HG03342 (cell line): ENCODE results near the gene LRRN1.
"Not testable (repeated sequence)": the region's sequence is repeated elsewhere in the genome, so short reads cannot be mapped to it uniquely, and the experiment has no call there.

Experiments used
- ATAC-seq: cut with Tn5 transposase; IDR thresholded peaks from one replicate; pipeline ENCODE4 v1.9.1; 2021; ENCODE audit warnings: mild to moderate bottlenecking, moderate library complexity; ENCODE audit not compliant: unreplicated experiment

The LRRN1 gene

DNA sequence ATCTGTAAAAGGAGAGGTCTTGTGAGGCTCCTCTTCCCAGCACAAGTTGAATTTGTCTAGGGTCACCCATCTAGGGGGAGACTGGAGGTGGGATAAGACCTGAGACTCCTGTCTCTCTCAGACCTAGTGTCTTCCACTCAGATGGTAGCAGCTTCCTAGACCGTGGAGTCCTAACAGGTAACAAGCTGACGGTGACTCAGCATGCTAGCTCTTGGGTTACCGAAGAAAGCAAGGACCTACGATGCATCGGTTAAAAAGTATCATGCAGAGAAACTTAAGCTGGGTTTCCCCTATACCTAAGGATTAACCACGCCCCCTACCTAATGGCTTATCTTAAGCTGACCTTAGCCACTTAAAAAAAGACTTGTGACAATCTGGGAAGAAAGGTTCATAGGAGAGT is 7.6 kb downstream of the LRRN1 start:
- no peak for ATAC-seq

DNA sequence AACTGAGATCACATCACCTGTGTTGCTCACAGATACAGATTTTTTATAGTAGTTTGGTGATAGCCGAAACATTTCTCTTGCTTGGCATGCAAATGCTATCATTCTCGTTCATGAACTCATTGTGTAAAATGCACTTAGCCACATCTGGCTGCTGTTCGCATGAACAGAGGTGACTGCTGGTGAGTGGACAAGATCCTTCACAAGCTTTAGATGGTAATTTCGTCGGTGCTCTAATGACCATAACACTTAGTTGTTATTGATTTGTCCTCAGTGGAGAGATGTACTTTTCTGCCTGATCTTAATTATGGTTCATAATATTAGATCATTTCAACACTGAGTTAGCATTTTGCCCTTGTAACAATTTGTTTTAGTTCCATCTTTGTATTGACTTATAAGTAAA is 13.8 kb downstream of the LRRN1 start:
- no peak for ATAC-seq

DNA sequence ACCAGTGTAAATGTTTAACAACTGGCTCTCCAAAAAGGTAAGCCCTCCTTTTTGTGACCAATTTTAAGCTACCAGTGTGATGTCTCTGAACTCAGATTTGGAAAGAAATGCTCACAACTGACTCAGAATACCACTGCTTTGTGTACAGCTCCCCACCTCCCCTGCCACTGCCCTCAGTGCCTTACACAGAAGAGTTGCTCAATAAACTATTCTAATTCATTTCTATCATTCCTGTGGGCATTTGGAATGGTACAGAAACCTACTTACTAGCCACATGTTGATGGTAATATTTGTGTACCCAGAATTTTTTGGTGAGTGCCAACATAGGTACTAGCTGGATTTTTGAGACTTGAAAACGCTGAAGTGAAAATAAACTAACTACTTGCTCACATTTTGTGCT is 16.0 kb downstream of the LRRN1 start:
- ATAC-seq, result no peak

DNA sequence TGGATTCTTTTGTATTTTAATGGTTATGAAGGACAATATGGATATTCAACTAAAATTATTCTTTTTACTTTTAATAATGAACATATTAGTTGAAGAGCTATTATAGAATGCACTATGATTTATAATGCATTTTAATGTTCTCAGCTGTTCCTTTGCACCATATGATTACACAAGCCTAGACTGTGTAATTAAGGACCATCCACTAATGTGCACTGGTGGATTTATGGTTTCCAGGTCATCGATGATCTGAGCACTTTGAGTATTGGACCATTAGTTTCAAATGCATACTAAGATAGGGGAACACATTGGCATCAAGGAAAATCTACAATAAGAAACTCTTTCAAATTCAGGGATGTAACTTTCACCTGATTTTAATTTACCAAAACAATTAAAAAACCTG is 16.8 kb downstream of the LRRN1 start:
- no peak for ATAC-seq

DNA sequence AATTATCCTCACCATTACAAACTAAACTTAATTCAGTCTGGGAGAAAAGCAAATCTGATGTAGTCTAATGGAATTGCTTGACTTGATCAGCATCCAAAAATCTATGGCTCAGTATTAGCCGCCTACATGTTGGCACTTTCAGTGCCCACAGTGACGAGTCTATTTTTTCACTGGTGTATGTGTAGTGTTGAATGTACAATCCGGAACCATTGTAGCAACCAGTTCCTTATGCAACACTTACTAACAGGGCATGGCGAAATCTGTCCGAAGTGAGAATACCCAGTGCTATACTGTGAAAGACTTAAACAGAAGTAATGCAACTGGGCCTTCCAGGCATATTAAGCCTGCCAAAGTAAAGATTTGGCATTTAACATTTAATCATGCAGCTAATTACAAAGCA is 18.6 kb downstream of the LRRN1 start:
- no peak for ATAC-seq

DNA sequence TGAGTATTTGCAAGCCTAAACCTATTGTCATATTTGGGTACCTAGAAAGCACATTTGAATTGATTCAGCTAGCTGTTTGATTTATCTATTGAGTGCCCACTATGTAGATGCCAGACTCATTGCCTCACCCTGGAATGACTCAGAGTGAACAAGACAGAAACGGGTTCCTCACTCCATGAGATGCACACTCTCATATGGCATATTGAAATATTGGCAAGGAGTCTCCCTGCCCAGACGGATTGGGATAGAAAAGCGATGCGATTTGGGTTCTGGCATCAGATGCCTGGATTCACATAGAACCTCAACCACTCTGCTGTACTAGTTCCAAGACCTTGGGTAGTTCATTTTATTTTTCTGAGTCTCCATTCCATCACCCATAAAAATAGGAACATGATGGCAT is 22.5 kb downstream of the LRRN1 start:
- no peak for ATAC-seq

DNA sequence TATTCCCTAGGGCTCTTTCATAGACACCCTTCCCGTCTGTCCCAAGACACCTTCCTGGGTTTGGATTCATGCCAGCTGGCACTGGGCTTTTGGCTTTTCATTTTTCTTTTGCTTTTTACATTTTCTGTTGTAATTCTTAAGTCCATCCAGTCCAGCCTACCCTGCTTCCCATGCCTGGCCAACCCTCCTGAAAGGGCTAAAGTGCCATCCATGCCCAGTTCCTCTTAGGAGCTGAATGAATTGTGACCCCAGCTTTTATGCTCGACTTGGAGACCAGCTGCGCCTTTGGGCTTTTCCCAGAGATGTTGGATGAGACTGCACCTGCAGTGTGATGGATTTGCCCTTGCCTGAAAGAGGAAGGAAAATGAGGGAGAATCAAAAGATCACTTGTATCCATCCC is 25.8 kb downstream of the LRRN1 start:
- ATAC-seq, result no peak

DNA sequence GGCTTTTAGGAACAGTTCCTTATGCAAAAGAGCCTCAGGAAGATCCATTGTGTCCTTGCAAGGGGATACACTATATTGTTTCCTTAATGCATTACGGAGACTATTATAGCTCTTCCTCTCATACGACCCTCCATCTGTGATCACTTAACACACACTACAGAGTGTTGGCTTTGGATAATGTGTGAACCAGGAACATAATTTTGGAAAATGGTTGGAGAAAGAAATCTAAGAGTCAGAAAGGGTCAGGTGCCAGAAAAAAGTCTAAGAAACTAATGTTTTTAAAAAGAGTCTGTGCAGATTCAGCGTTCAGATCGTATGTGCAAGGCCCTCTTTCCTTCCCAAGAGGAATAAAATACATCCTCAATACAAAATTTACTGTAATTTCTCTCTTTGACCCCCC is 27.3 kb downstream of the LRRN1 start:
- ATAC-seq, result no peak

DNA sequence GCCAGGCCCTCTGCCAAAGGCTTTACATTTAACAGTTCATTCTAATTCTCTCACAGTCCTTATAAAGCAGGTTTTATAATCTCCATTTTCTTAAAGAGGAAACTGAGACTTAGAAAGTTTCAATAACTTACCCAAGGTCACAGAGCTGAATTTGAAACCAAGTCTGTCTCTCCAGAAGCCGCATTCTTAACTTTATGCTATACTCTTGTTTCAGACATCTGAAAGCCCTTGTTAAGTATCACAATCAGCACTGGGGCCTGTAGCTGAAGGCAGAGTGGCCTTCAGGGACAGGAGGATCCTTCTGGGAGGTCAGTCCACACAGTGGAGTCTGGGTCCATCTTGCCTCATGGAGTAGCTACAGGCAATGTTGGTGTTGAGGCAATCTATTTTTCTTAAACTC is 27.9 kb downstream of the LRRN1 start:
- no peak for ATAC-seq

DNA sequence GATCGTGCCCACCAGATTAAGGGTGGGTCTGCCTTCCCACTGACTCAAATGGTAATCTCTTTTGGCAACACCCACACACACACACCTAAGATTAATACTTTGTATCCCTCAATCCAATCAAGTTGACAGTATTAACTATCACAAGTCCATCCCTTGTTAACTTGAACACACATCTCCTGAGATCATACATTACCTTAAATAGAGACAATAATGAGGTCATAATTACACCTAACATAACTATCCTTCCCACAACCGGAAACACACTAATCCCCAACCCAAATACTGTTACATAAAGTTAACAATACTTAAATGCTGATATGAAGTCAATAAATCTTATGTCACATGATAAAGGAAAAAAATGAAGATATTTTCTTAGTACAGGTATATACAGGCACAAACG is 29.2 kb downstream of the LRRN1 start:
- ATAC-seq, result not testable (repeated sequence)

DNA sequence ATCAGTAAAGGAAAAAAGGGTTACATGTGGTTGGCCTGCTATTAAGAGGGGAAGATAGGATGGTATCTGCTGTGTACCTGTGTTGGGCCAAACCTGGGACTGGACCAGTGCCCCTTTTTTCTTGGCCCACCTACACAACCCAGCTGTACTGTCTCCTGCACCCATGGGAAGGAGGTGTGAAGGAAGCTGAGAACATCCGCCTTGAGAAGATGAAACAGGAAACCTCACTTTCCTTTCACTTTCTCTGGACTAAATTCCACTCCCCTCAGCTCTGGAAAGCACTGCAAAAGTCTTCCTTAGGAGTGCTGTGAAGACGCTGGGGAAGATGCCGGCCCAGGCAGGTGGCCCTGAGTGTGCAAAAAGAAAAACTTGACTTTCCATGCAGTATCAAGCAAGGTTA is 37.6 kb downstream of the LRRN1 start:
- ATAC-seq, result no peak

DNA sequence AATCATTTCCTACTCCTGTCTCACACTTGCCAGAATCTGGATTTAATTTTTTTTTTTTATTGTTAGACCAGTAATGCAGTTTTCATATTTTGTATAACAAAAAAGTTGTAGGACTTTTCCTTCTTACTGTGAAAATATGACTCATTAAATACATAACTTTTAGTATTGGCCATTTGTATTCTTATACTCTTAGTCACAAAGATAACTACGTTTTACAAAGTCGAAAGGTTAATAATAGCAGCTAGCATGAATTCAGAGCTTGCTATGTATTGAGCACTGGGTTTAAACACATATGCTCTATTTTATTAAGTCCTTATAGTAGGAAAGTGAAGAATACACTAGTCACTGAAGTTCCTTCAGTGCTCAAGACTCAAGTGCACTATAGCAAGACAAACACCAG is 43.1 kb downstream of the LRRN1 start:
- ATAC-seq, result no peak

DNA sequence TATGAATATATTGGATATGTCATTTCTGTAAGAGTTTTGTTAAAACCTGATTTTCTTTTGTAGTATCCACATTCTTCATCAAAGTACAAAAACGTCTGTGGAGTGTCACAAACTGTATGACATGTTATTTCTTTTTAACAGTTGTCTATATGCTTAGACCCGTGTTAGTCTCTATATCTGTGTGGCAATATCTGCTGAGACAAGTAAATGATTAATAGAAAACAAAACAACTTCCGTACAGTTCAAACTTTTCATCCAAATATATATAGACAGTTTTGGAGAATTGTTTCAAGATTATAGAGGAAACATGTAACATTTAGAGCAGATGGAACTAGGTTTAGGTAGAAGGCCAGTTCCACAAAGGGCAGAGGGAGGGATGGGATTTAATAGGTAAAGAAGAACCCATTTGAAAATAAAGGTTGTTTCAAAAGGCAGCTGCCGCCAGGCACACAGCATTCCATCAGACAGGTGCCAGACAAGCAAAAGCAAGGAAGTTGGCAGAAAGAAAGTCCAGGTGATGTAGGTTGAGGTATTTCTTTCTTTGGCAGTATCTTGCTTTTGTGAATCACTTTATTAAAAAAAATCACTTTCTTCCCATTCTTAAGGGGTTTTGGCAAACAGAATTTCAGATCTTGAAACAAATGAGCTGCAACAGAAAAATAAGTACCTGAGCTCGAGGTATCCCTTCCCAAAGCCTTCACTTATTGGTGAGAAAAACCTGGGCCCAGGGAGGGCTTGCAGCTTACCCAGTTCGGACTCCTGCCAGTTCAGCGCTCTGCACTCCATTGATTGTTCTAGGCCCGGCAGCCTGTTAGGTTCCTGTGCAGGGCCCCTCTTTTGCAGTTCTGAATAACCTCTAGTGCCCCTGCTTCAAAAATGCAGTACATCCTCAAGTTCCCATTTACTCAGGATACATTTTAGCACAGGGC is 49.0 kb downstream of the LRRN1 start:
- ATAC-seq, result no peak

DNA sequence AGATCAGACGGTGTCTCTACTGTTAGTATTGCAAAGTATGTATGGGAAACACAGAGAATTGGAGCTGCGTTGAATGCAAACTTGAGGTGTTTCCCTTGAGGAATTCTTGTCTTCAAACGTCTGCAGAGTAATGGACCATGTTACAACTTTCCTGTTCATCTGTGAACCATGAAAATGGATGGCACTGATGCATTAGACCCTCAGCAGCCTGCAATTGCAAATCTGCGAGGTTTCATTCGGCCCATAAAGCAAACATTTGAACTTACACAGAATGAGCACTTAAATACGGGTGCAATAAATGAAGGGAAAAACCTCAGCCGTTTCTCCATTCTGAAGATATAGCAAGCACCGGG is 49.7 kb downstream of the LRRN1 start:
- no peak for ATAC-seq

DNA sequence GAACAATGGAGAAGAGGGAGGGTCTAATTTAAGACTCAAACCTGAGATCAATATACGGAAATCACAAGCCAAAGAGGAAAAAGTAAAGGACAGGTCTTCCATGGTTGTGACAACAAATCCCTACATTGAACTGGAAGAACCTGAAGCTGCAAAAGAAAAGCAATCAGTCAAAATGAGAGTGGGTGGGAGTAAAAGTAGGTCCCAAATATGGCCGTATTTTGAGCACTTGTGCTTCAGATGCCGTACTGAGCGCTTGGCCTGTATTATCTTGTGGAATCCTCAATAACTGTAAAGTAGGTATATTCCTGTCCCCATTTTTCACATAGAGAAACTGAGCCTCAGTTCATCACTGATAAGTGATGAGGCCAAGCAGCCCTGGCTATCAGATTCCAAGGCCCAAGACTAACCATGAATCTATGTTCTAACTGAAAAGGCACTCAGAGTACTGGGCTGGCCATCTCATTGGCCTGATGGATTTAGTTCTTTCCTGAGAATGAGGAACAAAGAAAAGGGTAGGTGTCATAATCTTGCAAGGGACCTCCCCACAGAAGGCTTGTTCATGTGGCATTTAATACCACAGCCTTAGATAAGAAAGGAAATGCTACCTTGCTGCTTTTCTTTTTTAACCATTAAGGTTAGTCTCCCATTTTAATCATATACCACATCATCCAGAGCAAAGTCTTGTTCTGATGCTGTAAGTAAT is 52.5 kb downstream of the LRRN1 start:
- peak; percentile 95 for ATAC-seq

DNA sequence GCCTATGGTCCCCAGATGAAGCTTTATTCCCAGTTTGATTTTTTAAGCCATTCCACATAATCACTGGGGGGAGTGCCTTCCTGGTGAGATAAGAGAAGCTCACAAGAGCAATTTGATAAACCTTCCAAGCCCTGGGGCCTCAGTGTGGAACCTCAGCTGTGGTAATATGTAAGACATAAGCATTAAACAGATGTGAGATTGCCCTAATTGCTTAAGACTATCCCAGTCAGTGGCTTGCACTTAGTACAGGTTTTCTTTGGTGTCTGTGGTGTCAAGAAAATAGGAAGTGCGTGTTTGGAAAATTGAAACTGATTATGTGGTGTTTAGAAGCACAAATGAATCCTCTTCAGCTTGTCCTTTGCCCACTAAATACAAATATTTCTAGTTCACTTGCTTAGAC is 54.3 kb downstream of the LRRN1 start:
- ATAC-seq, result no peak

DNA sequence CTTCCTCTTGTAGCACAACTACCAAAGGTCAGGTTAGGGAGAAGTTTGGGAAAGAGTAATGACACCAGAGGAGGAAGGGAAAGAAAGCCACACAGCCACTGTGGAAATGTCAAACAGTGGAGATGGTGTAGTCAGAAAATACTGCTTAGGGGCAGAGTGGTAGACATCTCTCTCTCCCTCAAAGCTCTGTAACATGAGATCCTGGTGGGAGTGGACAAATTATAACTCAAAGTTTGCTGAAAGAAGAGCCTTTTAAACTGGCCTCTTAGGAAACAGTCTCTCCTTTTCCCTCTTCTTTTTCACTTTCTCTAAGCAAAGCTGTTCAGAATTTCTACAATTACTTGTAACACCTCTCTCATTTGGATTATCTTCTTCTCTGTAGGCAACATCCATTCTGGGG is 55.8 kb downstream of the LRRN1 start:
- no peak for ATAC-seq

DNA sequence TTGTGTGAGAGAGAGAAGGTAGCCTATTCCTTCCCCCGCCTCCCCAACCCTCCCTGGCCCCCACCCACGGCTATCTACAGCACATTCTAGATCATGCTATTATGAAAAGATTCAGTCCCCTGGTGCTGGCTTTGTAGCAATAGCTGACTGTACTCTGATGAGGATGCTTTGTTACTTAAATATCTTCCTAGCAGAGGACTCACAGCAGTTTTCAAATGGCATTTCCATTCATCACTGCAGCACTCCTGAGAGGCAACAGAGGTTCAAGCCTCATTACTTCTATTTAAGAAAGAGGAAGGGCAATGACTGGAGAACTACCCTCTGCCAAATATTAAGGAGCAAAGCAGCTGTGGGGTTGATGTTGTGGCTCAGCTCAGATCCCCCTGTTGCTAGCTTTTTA is 61.0 kb downstream of the LRRN1 start:
- no peak for ATAC-seq

DNA sequence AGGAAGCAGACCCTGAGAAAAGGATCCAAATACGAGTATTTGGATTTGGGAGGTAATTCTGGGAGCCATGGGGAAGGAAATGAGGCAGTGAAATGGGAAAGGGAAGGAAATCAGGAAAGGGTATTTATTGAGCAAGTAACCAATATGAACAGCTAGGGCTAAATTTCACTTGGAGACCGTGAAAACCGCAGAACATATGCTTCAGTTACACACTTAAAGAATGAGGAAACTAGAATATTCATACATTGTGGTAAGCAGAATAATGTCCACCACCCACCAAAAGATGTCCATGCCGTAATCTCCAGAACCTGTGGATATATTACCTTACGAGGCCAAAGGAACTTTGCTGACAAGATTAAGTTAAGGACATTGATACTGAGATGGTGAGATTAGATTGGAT is 63.3 kb downstream of the LRRN1 start:
- no peak for ATAC-seq

DNA sequence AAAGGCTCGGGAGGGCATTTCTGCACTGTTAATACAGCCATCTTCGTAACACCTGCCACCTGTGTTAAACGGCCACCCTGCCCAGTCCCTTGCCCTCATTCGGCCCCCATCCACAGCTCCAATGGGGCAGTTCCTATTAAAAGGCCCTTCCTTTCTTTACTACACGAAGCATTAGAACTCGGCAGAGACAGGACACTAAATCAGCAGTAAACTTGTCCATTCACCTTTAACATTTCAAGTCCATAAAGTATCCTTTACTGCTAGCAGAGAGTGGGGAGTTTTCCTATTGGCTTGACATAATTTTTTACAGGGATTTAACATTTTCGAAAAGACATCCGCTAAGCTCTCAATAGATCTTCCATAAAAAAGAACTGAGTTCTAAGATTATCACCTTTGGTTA is 76.3 kb downstream of the LRRN1 start:
- ATAC-seq, result no peak

DNA sequence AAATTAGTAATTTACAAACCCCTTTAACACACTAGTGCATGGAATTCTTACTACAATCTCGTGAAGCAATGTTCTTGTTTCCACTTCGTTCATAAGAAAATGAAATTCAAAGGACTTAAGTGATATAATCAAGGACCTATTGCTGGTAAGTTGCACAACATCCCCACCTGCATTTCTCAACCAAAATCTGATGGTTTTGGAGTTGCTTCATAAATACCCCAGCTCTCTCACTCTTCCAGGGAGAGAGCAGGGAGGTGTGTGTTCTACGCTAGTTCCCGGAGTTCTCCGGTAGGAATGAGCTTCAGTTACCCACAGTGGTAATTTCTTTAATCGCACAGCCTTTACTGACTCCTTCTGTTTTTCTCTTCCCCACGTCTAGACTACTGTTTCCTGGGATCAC is 81.8 kb downstream of the LRRN1 start:
- no peak for ATAC-seq

DNA sequence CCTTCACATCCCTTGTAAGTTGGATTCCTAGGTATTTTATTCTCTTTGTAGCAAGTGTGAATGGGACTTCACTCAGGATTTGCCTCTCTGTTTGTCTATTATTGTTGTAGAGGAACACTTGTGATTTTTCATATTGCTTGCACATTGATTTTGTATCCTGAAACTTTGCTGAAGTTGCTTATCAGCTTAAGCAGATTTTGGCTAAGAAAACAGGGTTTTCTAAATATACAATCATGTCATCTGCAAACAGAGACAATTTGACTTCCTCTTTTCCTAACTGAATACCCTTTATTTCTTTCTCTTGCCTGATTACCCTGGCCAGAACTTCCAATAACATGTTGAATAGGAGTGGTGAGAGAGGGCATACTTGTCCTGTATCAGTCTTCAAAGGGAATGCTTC is 88.1 kb downstream of the LRRN1 start:
- not testable (repeated sequence) for ATAC-seq

DNA sequence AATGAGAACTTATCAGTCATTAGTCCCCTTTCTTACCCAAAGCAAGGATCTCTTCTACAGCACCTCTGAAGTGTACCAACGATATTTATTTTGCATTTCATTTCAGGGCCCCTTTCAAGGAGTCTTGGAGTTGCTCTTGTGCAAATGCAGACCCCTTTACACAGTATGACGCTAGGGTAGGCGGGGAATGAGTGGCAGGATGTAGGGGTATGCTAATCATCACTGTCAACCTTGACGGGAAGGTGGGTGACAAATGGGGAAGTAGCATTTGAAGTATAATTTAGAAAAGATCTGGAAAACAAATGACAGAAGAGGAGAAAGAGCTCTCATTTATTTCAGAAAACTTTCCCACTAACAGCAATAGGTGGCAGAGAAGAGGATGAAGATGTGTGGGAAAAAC is 94.4 kb downstream of the LRRN1 start:
- no peak for ATAC-seq
